ENCODE results near the gene KIF1C.

The KIF1C gene

GRCh38 chr17:4974115-4974670 lies 23.6 kb upstream of the KIF1C start:
- no peak overlapping the region for H3K4me3 ChIP-seq (replicated peaks; ENCODE audit: low read depth, low read length)
- no peak for TF ChIP-seq CTCF (IDR thresholded peaks at IDR 0.05; ENCODE audit: low read length, missing control alignments)
- no peak for DNase-seq (ENCODE audit: low read depth)

- no peak for TF ChIP-seq CTCF (IDR thresholded peaks at IDR 0.05; ENCODE audit: low read length, missing control alignments)
Measured at GRCh38 chr17:4978726-4979125, 19.0 kb upstream of the KIF1C start.

DNA sequence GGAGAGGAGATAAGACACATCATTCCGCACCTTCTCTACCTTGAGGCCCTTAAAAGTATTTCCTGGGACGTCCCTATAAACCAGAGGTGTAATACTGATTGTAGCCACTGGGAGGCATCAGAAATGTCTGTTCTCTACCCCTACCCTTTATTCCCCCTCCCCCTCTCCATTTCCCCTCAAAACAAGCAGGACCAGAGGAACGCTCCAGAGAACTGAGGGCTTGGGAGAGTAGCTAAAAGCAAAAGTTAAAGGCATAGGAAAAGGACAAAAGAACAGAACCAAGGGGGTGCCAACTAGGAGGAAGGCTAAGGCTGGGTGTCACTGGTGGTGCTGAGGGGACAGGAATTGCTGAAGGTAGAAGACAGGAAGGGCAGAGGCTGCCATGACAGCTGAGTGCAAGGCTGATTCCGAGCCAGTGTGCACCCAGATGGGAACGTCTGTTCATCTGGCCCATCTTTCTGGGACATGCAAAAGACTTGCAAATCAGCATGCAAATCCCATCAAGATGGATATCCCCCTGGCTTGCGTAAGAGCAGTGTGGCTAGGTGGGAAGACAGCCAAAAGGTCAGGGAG lies 17.0 kb upstream of the KIF1C start:
- DNase-seq (ENCODE audit: low read depth): peak; percentile 71
- no peak overlapping the region for H3K4me3 ChIP-seq (replicated peaks; ENCODE audit: low read depth, low read length)
- peak; percentile 78 for TF ChIP-seq CTCF (IDR thresholded peaks at IDR 0.05; ENCODE audit: low read length, missing control alignments)

More at GRCh38 chr17:4978726-4979125, 19.0 kb upstream of the KIF1C start:
- no peak for DNase-seq (ENCODE audit: low read depth)
- no peak overlapping the region for H3K4me3 ChIP-seq (replicated peaks; ENCODE audit: low read depth, low read length)

DNA sequence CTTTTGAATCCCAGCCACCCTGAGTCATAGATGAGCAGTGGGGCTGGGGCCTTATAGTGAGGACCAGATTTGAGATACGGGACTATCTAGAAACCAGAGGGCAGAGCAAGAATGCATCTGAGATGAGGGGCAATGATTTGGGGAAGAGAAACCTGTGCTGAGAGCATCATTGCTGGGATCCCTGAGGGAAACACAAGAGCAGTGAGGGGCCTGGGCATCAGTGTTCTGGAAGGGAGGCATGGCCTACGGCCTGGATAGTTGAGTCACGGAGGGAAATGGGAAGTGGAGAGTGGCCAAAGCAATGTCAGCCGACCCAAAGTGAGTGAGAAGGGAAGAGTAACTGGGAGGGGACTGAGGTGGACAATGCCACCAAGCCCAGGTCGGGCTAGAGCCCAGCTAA lies 15.4 kb upstream of the KIF1C start:
- no peak for TF ChIP-seq CTCF (IDR thresholded peaks at IDR 0.05; ENCODE audit: low read length, missing control alignments)
- no peak for DNase-seq (ENCODE audit: low read depth)
- no peak overlapping the region for H3K4me3 ChIP-seq (replicated peaks; ENCODE audit: low read depth, low read length)

GRCh38 chr17:4986403-4986802 lies 11.3 kb upstream of the KIF1C start:
- no peak for TF ChIP-seq CTCF (IDR thresholded peaks at IDR 0.05; ENCODE audit: low read length, missing control alignments)
- DNase-seq (ENCODE audit: low read depth): no peak
- peak overlapping the region; percentile 81 for H3K4me3 ChIP-seq (replicated peaks; ENCODE audit: low read depth, low read length)

GRCh38 chr17:4986951-4987766 lies 10.6 kb upstream of the KIF1C start, which contains the start of gene CAMTA2:
Gene CAMTA2 (minus strand): TSS chr17:4987675. CDS start chr17:4986222, 1,453 bp downstream.
- peak; percentile 67 for DNase-seq (ENCODE audit: low read depth)
- H3K4me3 ChIP-seq (replicated peaks; ENCODE audit: low read depth, low read length): peak within 1 kb of the TSS; percentile 81
- TF ChIP-seq CTCF (IDR thresholded peaks at IDR 0.05; ENCODE audit: low read length, missing control alignments): peak; percentile 23
